ENCODE measurements around the gene E2F4.

Gene E2F4

DNA sequence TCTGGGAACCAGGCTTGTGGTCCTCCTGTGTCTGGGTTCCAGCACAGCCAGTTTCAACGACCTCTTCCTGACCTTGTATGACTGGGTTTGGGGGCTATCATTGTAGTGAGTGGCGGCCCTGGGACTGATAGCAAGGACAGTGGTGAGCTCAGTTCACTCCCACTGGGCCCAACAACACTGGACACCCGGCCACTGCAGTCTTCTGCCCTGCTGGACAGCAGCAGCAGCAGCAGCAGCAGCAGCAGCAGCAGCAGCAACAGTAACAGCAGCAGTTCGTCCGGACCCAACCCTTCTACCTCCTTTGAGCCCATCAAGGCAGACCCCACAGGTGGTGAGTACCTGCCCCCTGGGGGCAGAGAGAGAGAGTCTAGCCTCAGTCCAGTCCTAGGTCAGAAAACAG lies 3.7 kb downstream of the E2F4 start:
- DNase-seq, result no peak

GRCh38 chr16:67196881-67197280 lies 4.9 kb downstream of the E2F4 start:
- DNase-seq, result no peak

DNA sequence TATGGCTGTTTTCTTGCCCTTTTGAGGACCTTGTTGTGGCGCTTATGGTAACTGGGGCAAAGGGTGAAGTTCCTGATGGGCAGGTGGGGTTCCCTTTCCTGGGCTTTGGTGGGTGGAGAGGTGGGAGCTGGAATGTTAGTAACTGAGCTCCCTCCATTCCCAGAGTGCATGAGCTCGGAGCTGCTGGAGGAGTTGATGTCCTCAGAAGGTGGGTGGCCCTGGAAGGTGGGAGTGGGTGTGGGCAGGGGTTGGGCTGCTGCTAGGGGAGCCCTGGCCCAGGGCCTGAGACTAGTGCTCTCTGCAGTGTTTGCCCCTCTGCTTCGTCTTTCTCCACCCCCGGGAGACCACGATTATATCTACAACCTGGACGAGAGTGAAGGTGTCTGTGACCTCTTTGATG lies 5.7 kb downstream of the E2F4 start:
- no peak for DNase-seq

GRCh38 chr16:67198238-67198734 lies 6.3 kb downstream of the E2F4 start:
- DNase-seq, result no peak

GRCh38 chr16:67199011-67199807 lies 7.3 kb downstream of the E2F4 start, which contains the start of gene ELMO3:
Gene ELMO3, plus strand, starts transcription at chr16:67199131. Its CDS starts 196 bp downstream, at chr16:67199327.
- DNase-seq, result no peak

DNA sequence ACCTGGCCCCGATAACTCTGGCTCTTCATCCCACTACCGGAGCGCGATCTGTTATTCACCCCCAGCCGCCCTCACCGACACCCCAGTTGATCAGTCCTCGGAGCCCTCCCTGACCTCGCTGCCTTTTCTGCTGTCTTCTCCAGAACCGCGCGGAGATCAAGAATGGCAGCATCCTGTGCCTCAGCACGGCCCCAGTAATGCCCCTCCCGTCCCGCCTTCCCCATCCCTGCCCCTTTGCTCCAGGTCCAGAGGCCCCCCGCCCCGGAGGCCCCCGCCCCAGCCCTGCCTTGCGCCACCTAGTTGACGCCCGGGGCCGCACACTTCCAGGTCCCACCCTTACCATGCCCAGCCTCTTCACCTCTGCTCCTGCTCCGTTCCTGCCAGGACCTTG lies 7.8 kb downstream of the E2F4 start:
- no peak for DNase-seq

GRCh38 chr16:67200491-67200890 lies 8.5 kb downstream of the E2F4 start:
- no peak for DNase-seq

DNA sequence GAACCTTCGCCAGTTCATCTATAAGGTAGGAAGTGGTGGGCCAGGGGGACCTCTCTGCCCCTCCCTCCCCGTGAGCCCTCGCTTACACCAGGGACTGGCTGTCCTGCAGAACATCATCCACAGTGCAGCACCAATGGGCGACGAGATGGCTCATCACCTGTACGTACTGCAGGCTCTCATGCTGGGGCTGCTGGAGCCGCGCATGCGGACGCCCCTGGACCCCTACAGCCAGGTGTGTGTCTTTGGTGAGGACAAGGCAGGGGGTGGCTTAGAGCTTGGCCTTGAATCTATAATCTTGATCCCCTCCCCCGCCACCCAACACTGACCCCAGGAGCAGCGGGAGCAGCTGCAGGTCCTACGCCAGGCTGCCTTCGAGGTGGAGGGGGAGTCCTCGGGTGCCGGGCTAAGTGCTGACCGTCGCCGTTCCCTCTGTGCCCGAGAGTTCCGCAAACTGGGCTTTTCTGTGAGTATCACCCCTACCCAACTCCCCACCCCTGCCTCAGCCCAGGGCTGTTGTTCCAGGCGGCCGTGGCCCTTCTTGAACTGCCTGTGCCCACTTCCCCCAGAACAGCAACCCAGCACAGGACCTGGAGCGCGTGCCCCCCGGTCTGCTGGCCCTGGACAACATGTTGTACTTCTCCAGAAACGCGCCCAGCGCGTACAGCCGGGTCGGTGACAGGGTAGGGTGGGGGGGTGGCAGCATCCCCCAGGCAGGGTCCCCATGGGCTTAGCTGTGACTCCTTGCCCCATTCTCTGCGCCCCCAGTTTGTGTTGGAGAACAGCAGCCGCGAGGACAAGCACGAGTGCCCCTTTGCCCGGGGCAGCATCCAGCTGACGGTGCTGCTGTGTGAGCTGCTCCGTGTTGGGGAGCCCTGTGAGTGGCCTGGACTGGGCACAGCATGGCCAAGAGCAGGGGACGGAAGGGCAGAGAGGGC lies 9.7 kb downstream of the E2F4 start:
- no peak for DNase-seq

GRCh38 chr16:67202426-67202825 lies 10.5 kb downstream of the E2F4 start:
- no peak for DNase-seq

- DNase-seq, result no peak
Observed at GRCh38 chr16:67202956-67203493, 11.1 kb downstream of the E2F4 start.

DNA sequence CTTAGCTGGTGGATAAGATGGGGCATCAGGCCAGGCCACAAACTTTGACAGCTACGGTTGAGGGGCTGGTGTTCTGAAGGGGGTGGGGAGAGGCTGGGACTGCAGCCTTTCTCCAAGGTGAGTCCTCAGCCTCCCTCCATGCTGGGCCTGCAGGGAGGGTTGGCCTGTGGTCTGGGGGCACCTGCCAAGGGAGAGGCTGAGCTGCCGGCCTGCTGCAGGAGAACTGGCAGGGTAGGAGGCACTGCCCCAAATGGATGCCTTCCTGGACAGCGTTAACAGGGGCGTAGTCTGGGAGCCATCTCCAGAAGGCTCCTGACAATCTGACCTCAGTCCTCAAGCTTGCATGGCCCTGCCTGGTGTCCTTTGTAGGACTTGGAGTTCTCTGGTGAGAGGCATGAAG lies 12.1 kb downstream of the E2F4 start:
- DNase-seq, result no peak

DNA sequence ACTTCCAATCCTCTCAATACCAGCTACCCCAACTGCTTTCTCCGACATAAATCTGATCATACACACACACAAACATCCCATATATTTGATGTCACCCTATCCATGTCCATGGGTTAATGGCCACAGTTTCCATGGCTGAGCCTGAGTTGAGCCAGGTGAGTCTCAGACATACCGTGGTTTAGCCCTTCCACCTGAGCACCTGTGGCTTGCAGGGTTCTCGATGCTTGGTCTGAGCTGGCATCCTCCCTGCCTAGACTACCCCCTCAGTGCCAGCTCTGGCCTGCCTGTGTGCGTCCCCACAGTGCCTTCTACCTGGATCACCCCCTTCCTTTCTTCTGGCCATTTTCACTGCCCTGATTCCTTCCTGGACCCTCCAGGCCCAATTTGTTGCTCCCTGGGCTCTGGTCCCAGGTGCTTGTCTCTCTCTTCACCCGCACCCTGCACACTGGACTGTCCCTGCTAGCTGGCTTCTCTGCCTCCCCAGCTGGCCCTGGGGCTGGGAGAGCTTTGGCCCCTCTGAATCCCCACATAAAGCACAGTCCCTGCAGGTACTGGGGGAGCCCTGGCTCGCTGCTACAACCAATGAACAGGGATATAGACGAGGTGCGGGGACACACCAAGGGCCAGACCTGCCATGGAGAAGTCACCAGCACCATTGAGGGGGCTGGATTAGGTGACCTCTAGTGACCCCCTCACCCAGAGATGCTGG lies 14.3 kb downstream of the E2F4 start:
- DNase-seq, result no peak

DNA sequence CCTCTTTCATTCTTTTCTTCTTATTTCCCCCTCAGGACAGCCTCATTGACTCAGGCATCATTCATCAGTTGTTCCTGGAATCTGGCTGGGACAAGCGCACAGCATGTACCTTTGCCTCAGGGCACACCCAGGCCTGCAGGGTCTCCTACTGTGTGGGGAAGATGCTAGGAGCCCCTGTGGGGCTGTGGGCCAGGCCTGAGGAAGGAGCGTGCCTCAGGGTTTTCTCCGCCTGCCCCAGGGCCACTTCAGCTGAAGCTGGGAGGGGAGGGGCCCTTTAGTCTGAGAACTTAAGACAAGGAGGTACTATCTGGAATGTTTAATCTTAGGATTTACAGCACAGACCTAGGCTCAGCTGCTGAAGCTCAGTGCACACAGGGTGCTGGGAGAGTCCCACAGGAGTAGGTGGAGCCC lies 14.9 kb downstream of the E2F4 start:
- no peak for DNase-seq

DNA sequence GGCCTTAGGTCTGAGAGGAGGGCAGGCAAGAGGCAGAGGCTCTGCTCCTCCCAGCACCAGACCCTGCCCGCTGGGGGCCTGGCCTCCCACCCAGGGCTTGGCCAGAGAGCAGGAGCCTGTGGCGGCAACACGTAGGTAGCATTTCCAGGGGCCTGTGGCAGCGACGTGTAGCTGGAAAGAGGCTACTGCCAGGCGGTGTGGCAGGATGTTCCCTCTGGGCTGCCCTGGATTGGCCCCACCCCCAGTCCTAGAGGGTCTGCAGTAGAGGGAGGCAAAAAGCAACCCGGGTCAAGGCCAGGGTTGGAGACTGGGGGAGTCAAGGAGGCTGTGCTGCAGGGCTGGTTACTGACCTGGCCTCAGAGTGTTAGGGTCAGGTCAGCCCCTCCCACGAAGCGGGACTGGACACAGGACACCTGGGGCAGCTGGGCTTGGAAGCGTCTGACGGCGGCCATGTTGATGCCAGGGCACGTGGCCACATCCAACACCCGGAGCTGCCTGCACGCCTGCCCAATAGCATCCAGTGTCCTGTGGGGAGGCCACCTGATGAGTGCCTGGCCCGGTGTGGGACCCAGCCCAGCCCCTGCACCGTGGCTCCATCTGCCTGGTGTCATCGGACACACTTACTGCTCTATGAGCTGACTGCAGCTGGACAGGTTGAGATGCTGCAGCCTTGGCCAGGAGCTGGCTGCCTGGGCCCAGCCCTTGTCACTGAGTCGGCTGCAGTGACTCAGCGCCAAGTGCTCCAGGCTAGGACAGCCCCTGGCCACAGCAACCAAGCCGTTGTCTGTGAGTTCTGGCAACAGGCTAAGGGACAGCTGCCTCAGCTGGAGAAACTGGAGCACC lies 15.5 kb downstream of the E2F4 start:
- DNase-seq, result no peak

GRCh38 chr16:67208154-67208896 lies 16.4 kb downstream of the E2F4 start:
- DNase-seq, result no peak

GRCh38 chr16:67209565-67209964 lies 17.6 kb downstream of the E2F4 start:
- DNase-seq, result no peak

DNA sequence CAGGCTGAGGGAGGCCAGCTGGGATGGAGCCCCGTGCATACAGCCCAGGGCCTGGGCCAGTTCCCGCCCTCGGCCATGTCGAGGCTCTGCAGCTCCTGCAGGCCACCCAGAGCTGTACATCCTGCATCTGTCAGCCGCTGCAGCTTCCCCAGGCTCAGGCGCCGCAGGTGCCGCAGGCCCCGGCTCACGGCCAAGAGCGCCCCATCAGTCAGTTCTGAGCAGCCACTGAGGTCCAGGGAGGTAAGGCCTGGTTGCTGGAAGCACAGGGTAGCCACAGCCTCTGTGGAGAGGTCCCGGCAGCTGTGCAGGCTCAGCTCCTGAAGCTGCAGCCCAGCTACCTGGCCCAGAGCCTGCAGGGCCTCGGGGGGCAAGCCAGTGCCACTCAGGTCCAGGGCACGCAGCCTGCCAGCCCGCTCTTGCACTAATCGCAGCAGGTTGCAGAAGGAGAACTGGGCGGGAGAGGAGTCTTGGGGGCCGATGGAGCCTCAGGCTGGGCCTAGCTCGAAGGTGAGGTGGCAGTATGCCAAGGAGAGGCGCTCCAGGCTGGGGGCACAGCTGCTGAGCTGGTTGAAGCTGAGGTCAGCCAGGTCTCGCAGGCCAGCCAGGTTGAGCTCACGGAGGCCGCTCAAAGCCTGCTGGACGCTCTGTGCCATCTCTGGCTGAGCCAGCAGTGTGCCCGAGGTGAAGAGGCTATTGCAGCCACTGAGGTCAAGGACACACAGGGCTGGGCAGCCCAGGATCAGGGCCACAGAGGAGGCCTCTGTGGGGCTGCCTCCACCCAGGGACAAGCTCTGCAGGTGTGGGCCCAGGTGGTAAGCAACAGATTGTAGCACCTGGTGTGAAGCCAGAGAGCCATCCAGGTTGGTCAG lies 18.3 kb downstream of the E2F4 start:
- no peak for DNase-seq

DNA sequence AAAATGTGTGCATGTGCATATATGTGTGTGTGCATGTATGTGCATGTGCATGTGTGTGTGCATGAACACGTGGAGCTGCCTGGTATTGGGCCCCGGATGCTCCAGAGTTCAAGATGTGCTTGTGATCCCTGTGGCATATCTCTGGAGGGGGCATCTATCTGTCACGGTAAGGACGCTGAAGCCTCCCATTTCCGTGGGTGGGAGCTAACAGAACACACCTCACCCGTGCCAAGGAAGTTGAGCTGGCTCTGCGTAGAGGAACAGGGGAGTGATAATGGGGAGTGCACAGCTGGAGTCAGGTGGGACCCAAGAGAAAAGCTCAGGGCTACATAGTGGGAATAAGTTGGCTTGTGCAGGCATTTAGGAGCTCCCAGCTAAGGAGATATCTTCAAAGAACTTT lies 19.7 kb downstream of the E2F4 start:
- no peak for DNase-seq

DNA sequence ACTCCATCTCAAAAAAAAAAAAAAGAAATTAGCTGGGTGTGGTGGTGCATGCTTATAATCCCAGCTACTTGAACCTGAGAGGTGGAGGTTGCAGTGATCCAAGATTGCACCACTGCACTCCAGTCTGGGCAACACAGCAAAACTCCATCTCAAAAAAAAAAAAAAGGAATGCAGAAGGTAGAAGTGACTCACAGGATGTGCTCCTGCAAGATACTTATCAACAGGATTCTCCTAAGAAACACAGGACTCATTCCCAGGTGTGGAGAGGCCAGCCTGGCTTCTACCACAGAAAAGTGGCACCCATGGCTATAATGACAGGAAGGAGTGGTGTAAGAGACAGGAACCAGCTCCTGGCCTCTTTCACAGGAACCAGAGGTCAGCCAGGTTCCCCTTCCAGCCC lies 20.8 kb downstream of the E2F4 start:
- no peak for DNase-seq
